Measurements from ENCODE around the gene PDE4D. TPM values are rescaled to one million over a fixed set of nuclear protein-coding genes. Genes with fewer than 3 reads are reported as not detected.
A peak's percentile ranks its signal among the peaks of the same experiment; 100 is the strongest.

Gene PDE4D
- total and polyA plus RNA-seq, 9 donors, result 21.1 to 65.9 (median 33.0) TPM

GRCh38 chr5:59698207-59699178 is 195.0 kb downstream of the PDE4D start:
- H3K4me1 ChIP-seq (ENCODE audit: control insufficient read depth, insufficient read depth, low read length), result no peaks in the 10 kb centered on the region
- H3K27ac ChIP-seq (ENCODE audit: low read length), result no peak overlapping the region
- H3K27me3 ChIP-seq (ENCODE audit: control insufficient read depth, insufficient read depth, low read length), result no peaks in the 10 kb centered on the region
- no CpG with 5 or more reads among the region's 6 CpGs for WGBS (ENCODE audit: insufficient coverage)
- no peak overlapping the region for H3K4me3 ChIP-seq (ENCODE audit: low read length)
- H3K36me3 ChIP-seq (ENCODE audit: control insufficient read depth, insufficient read depth, low read length), result no peaks in the 10 kb centered on the region
- no peaks in the 10 kb centered on the region for H3K9me3 ChIP-seq (replicated peaks; ENCODE audit: control insufficient read depth, low read depth, low read length)
- no peak for DNase-seq

- H3K27me3 ChIP-seq (ENCODE audit: control insufficient read depth, insufficient read depth, low read length), result no peaks in the 10 kb centered on the region
- H3K27ac ChIP-seq (ENCODE audit: low read length), result no peak overlapping the region
- no CpG with 5 or more reads among the region's 4 CpGs for WGBS (ENCODE audit: insufficient coverage)
- DNase-seq, result no peak
- H3K9me3 ChIP-seq (replicated peaks; ENCODE audit: control insufficient read depth, low read depth, low read length), result no peaks in the 10 kb centered on the region
- no peaks in the 10 kb centered on the region for H3K4me1 ChIP-seq (ENCODE audit: control insufficient read depth, insufficient read depth, low read length)
- no peaks in the 10 kb centered on the region for H3K36me3 ChIP-seq (ENCODE audit: control insufficient read depth, insufficient read depth, low read length)
- H3K4me3 ChIP-seq (ENCODE audit: low read length), result no peak overlapping the region
Measured at GRCh38 chr5:59694411-59694810, 199.1 kb downstream of the PDE4D start.

- no peaks in the 10 kb centered on the region for H3K4me1 ChIP-seq (ENCODE audit: control insufficient read depth, insufficient read depth, low read length)
- H3K9me3 ChIP-seq (replicated peaks; ENCODE audit: control insufficient read depth, low read depth, low read length), result no peaks in the 10 kb centered on the region
- H3K4me3 ChIP-seq (ENCODE audit: low read length), result no peak overlapping the region
- no peaks in the 10 kb centered on the region for H3K36me3 ChIP-seq (ENCODE audit: control insufficient read depth, insufficient read depth, low read length)
- H3K27ac ChIP-seq (ENCODE audit: low read length), result no peak overlapping the region
- no CpG with 5 or more reads among the region's 6 CpGs for WGBS (ENCODE audit: insufficient coverage)
- no peak for DNase-seq
- no peaks in the 10 kb centered on the region for H3K27me3 ChIP-seq (ENCODE audit: control insufficient read depth, insufficient read depth, low read length)
Measured at GRCh38 chr5:59693492-59694309, 199.8 kb downstream of the PDE4D start.

GRCh38 chr5:59685793-59686192 is 207.7 kb downstream of the PDE4D start:
- no peak overlapping the region for H3K4me3 ChIP-seq (ENCODE audit: low read length)
- peak overlapping the region; percentile 76 for H3K27ac ChIP-seq (ENCODE audit: low read length)
- DNase-seq, result peak; percentile 95
- WGBS (ENCODE audit: insufficient coverage), result no CpG with 5 or more reads among the region's 2 CpGs
- H3K27me3 ChIP-seq (ENCODE audit: control insufficient read depth, insufficient read depth, low read length), result no peaks in the 10 kb centered on the region
- H3K36me3 ChIP-seq (ENCODE audit: control insufficient read depth, insufficient read depth, low read length), result no peaks in the 10 kb centered on the region
- no peaks in the 10 kb centered on the region for H3K9me3 ChIP-seq (replicated peaks; ENCODE audit: control insufficient read depth, low read depth, low read length)
- peaks cover 5% of the 10 kb centered on the region for H3K4me1 ChIP-seq (ENCODE audit: control insufficient read depth, insufficient read depth, low read length)

DNA sequence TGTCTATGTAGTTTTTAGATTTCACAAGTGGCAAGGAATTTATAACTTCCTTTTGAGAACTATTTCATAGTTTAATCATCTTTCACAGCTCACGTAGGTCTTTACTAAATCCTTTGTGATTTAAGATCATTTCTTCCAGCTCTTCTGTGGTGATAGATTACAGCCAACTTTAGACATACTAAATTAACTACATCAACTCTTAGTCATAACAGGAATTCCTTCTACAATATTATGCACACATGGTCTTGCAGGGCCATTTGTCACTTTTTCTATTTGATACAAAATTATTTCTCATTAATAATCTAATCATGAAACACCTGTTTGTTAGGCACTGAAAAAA is 208.4 kb downstream of the PDE4D start:
- no peak overlapping the region for H3K4me3 ChIP-seq (ENCODE audit: low read length)
- H3K36me3 ChIP-seq (ENCODE audit: control insufficient read depth, insufficient read depth, low read length), result no peaks in the 10 kb centered on the region
- H3K27me3 ChIP-seq (ENCODE audit: control insufficient read depth, insufficient read depth, low read length), result no peaks in the 10 kb centered on the region
- DNase-seq, result no peak
- WGBS (ENCODE audit: insufficient coverage), result no CpG with 5 or more reads among the region's 1 CpG
- H3K27ac ChIP-seq (ENCODE audit: low read length), result peak overlapping the region; percentile 76
- H3K9me3 ChIP-seq (replicated peaks; ENCODE audit: control insufficient read depth, low read depth, low read length), result no peaks in the 10 kb centered on the region
- peaks cover 5% of the 10 kb centered on the region for H3K4me1 ChIP-seq (ENCODE audit: control insufficient read depth, insufficient read depth, low read length)

GRCh38 chr5:59684388-59685190 is 208.9 kb downstream of the PDE4D start:
- no peaks in the 10 kb centered on the region for H3K27me3 ChIP-seq (ENCODE audit: control insufficient read depth, insufficient read depth, low read length)
- 75% methylated on average over 1 of the region's 4 CpGs for WGBS (ENCODE audit: insufficient coverage)
- no peak overlapping the region for H3K27ac ChIP-seq (ENCODE audit: low read length)
- no peak overlapping the region for H3K4me3 ChIP-seq (ENCODE audit: low read length)
- no peaks in the 10 kb centered on the region for H3K9me3 ChIP-seq (replicated peaks; ENCODE audit: control insufficient read depth, low read depth, low read length)
- peaks cover 5% of the 10 kb centered on the region for H3K4me1 ChIP-seq (ENCODE audit: control insufficient read depth, insufficient read depth, low read length)
- H3K36me3 ChIP-seq (ENCODE audit: control insufficient read depth, insufficient read depth, low read length), result no peaks in the 10 kb centered on the region
- no peak for DNase-seq

DNA sequence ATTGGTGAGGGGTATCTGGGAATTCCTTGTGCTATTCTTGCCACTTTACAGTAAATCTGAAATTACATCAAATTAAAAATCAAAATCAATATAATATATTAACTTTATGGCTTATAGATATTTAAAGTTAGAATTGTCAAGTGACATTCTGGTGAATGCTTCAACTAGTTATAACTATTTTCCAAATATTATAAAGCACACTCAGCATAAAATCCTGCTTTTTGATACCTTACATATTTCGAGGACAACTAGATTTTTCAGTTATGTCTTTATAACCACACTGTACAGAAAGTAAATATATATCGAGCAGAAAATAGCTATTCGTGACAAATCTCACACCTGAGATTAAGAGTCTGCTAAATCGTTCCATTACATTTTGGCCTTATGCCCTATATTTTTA is 210.2 kb downstream of the PDE4D start:
- no peaks in the 10 kb centered on the region for H3K9me3 ChIP-seq (replicated peaks; ENCODE audit: control insufficient read depth, low read depth, low read length)
- DNase-seq, result no peak
- no peaks in the 10 kb centered on the region for H3K36me3 ChIP-seq (ENCODE audit: control insufficient read depth, insufficient read depth, low read length)
- 100% methylated on average over 1 of the region's 4 CpGs for WGBS (ENCODE audit: insufficient coverage)
- H3K4me3 ChIP-seq (ENCODE audit: low read length), result no peak overlapping the region
- peaks cover 5% of the 10 kb centered on the region for H3K4me1 ChIP-seq (ENCODE audit: control insufficient read depth, insufficient read depth, low read length)
- H3K27me3 ChIP-seq (ENCODE audit: control insufficient read depth, insufficient read depth, low read length), result no peaks in the 10 kb centered on the region
- H3K27ac ChIP-seq (ENCODE audit: low read length), result no peak overlapping the region

DNA sequence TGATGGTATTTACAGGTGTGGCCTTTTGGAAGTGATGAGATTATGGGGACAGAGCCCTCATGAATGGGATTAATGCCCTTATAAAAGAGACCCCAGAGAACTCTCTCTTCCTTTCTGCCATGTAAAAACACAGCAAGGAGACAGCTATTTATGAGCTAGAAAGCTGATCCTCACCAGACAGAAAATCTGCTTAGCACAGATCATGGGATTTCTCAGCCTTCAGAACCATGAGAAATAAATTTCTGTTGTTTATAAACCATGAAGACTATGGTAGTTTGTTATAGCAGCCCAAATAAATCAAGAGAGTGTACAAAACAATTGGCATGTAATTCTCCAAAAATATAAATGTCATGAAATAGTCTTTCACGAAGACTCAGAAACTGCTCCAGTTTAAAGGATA is 211.0 kb downstream of the PDE4D start:
- no CpG with 5 or more reads among the region's 1 CpG for WGBS (ENCODE audit: insufficient coverage)
- DNase-seq, result no peak
- no peaks in the 10 kb centered on the region for H3K9me3 ChIP-seq (replicated peaks; ENCODE audit: control insufficient read depth, low read depth, low read length)
- H3K27ac ChIP-seq (ENCODE audit: low read length), result no peak overlapping the region
- no peaks in the 10 kb centered on the region for H3K27me3 ChIP-seq (ENCODE audit: control insufficient read depth, insufficient read depth, low read length)
- no peak overlapping the region for H3K4me3 ChIP-seq (ENCODE audit: low read length)
- no peaks in the 10 kb centered on the region for H3K36me3 ChIP-seq (ENCODE audit: control insufficient read depth, insufficient read depth, low read length)
- peaks cover 5% of the 10 kb centered on the region for H3K4me1 ChIP-seq (ENCODE audit: control insufficient read depth, insufficient read depth, low read length)

DNA sequence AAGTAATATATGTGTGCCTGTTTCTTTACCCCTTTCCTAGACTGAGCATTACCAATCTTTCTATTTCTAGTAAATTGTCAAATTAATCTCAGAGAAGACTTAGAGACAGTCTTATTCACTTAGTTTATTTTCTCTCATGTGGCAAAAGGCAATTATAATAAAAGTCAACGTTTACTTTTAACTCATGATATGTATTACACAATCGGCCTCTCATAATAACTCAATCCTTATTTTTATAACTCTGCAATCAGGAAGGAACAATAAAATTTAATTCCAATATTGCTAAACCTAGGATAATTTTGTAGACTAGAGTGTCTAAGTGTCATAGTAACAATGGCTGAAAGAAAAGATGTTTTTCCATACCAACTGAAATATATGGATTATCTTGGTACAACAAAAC is 214.6 kb downstream of the PDE4D start:
- no peak overlapping the region for H3K4me3 ChIP-seq (ENCODE audit: low read length)
- no peak for DNase-seq
- WGBS (ENCODE audit: insufficient coverage), result no CpG with 5 or more reads among the region's 2 CpGs
- H3K36me3 ChIP-seq (ENCODE audit: control insufficient read depth, insufficient read depth, low read length), result no peaks in the 10 kb centered on the region
- no peaks in the 10 kb centered on the region for H3K27me3 ChIP-seq (ENCODE audit: control insufficient read depth, insufficient read depth, low read length)
- H3K4me1 ChIP-seq (ENCODE audit: control insufficient read depth, insufficient read depth, low read length), result no peaks in the 10 kb centered on the region
- no peak overlapping the region for H3K27ac ChIP-seq (ENCODE audit: low read length)
- H3K9me3 ChIP-seq (replicated peaks; ENCODE audit: control insufficient read depth, low read depth, low read length), result no peaks in the 10 kb centered on the region

- no CpG with 5 or more reads among the region's 2 CpGs for WGBS (ENCODE audit: insufficient coverage)
- DNase-seq, result no peak
- H3K27ac ChIP-seq (ENCODE audit: low read length), result no peak overlapping the region
- no peaks in the 10 kb centered on the region for H3K27me3 ChIP-seq (ENCODE audit: control insufficient read depth, insufficient read depth, low read length)
- no peaks in the 10 kb centered on the region for H3K9me3 ChIP-seq (replicated peaks; ENCODE audit: control insufficient read depth, low read depth, low read length)
- no peaks in the 10 kb centered on the region for H3K4me1 ChIP-seq (ENCODE audit: control insufficient read depth, insufficient read depth, low read length)
- no peak overlapping the region for H3K4me3 ChIP-seq (ENCODE audit: low read length)
- no peaks in the 10 kb centered on the region for H3K36me3 ChIP-seq (ENCODE audit: control insufficient read depth, insufficient read depth, low read length)
Measured at GRCh38 chr5:59674763-59675162, 218.8 kb downstream of the PDE4D start.
